H1 (cell line): ENCODE results near the gene RELL1. TPM values are rescaled to one million over a fixed set of nuclear protein-coding genes. Genes with fewer than 3 reads are reported as not detected.

Experiments used
- EP300 ChIP-seq, 2 experiments: IDR thresholded peaks; 1 replicate in 1 of 2; 2 replicates in 1 of 2; pipeline ENCODE4 v1.6.1; 2011 to 2012; ENCODE audit warnings: low read depth in 2 of 2, low read length in 2 of 2, mild to moderate bottlenecking in 2 of 2, borderline replicate concordance in 1 of 2, inconsistent platforms in 1 of 2, moderate library complexity in 1 of 2
- KDM4A ChIP-seq: IDR thresholded peaks from one replicate; pipeline ENCODE4 v1.7.1; 2012; ENCODE audit warnings: low read depth, mild to moderate bottlenecking, moderate library complexity, low read length, inconsistent platforms; ENCODE audit not compliant: severe bottlenecking
- KDM5A ChIP-seq: fragments of 200-600 bp; IDR thresholded peaks from 2 replicates; pipeline ENCODE4 v1.7.1; 2012; ENCODE audit warnings: mild to moderate bottlenecking, low read length, inconsistent platforms, mixed read lengths
- RXRA ChIP-seq: IDR thresholded peaks from 2 replicates; pipeline ENCODE4 v1.6.1; 2011; ENCODE audit warnings: low read depth, mild to moderate bottlenecking, low read length, moderate library complexity; ENCODE audit not compliant: insufficient read depth
- SIN3A ChIP-seq, 2 experiments: IDR thresholded peaks in 1 of 2; conservative IDR thresholded peaks in 1 of 2; 2 replicates each; pipeline ENCODE4 v1.6.1; 2011 to 2012; ENCODE audit warnings: low read length in 2 of 2, improper control_type of control experiment in 1 of 2, low read depth in 1 of 2, mild to moderate bottlenecking in 1 of 2
- SRF ChIP-seq: IDR thresholded peaks from 2 replicates; pipeline ENCODE4 v1.6.1; 2011; ENCODE audit warnings: mild to moderate bottlenecking, low read depth, low read length, moderate library complexity
- polyA plus RNA-seq, 7 experiments: library from polyadenylated mRNA; depleted of rRNA in 3 of 7; stranded (reverse) in 5 of 7; unstranded in 2 of 7; fragments of >200 nt in 5 of 7; fragments of 200-250 nt in 2 of 7; gene quantifications; 1 replicate in 5 of 7; 2 replicates in 1 of 7; 4 replicates in 1 of 7; pipeline versions ENCODE4 v1.2.1 to v1.2.3, GENCODE V29; 2011 to 2013; ENCODE audit warnings: missing spikeins in 2 of 7, mixed read lengths in 2 of 7
- total RNA-seq: library from RNA; stranded (reverse); fragmentation: NEBNext Ultra II Directional; extraction: Animal tissue kit (Norgen Biotek cat#: 25700); gene quantifications from 2 replicates; pipeline ENCODE4 v1.2.1, GENCODE V29; 2021

The RELL1 gene
- total and polyA plus RNA-seq, 2 of the 8 experiments (the other 6 are each of a cell fraction or from before 2014, with no cell fraction given) = 2.1 to 14.1 TPM

- TF ChIP-seq RXRA (no peak), SIN3A (conservative IDR thresholded peaks at IDR 0.05 in 1 of 2, IDR thresholded peaks at IDR 0.05 in 1 of 2; ENCODE audit: low read depth in 1 of 2, low read length in 2 of 2) (no peak), EP300 (IDR thresholded peaks at IDR 0.05; ENCODE audit: borderline replicate concordance in 1 of 2, low read depth in 2 of 2, low read length in 2 of 2) (no peak), KDM4A (no peak), SRF (no peak), KDM5A (no peak)
Measured at GRCh38 chr4:37693450-37694190, 7.4 kb upstream of the RELL1 start (continued).
